K562 (cell line): ENCODE data around the gene SP2. TPM values are rescaled to one million over a fixed set of nuclear protein-coding genes. Genes with fewer than 3 reads are reported as not detected.

Source experiments
- ATAC-seq: fragments of 200-7000 bp; cut with Tn5 transposase; 3 replicates; pipeline ENCODE4 v1.9.1; 2020; ENCODE audit warnings: moderate library complexity
- BruUV-seq: library from RNA; stranded (reverse); fragments of 400-500 nt; replicated peaks from 2 replicates; lab custom pipeline; 2021; lab: Mats Ljungman, UMichigan
- CTCF ChIA-PET: fragments of 300-600 bp; formaldehyde crosslinking; extraction: SDS; loops from one replicate; lab custom pipeline; 2021; ENCODE audit warnings: low intra/inter-chr PET ratio; lab: Yijun Ruan, JAX
- POLR2A ChIA-PET: fragments of 300-600, 350-650 bp; sonication (Branson Sonifier 250); formaldehyde crosslinking; extraction: SDS; loops from one replicate; lab custom pipeline; 2021; ENCODE audit warnings: antibody characterized with exemption, inconsistent platforms; lab: Yijun Ruan, JAX
- DNase-seq, 4 experiments: peaks; one replicate each; pipeline versions ENCODE4 v3.0.0 to v3.0.0-alpha.2; 2011 to 2018; ENCODE audit warnings: low spot score in 3 of 4, mixed read lengths in 3 of 4; ENCODE audit errors: extremely low read depth in 1 of 4
- FAIRE-seq: peaks from 2 replicates; lab custom pipeline; 2011; peaks lifted over from hg19 to GRCh38; lab: Jason Lieb, UNC
- H2AFZ ChIP-seq: 2 replicates; pipeline ENCODE4 v1.6.0; 2011; ENCODE audit warnings: low read depth, low read length, control low read depth, inconsistent platforms
- H3K27ac ChIP-seq: fragments of 200-600 bp; 3 replicates; pipeline ENCODE4 v1.8.0; 2011; ENCODE audit warnings: low read depth, mild to moderate bottlenecking, control low read depth, inconsistent platforms, low read length, moderate library complexity, mixed read lengths; ENCODE audit errors: extremely low read depth
- H3K27me3 ChIP-seq, 2 experiments: fragments of 300-600 bp in 1 of 2; 2 replicates in 1 of 2; 3 replicates in 1 of 2; pipeline versions ENCODE4 v1.6.0 to v1.8.0; 2011; ENCODE audit warnings: inconsistent platforms in 2 of 2, low read length in 2 of 2, mild to moderate bottlenecking in 1 of 2, mixed read lengths in 1 of 2, moderate library complexity in 1 of 2; ENCODE audit not compliant: control insufficient read depth in 2 of 2, insufficient read depth in 2 of 2
- H3K36me3 ChIP-seq: fragments of 300-600 bp; 3 replicates; pipeline ENCODE4 v1.8.0; 2011; ENCODE audit warnings: mild to moderate bottlenecking, low read length, inconsistent platforms; ENCODE audit not compliant: control insufficient read depth, insufficient read depth
- H3K4me1 ChIP-seq, 2 experiments: fragments of 200-600 bp in 1 of 2; replicated peaks in 1 of 2; 2 replicates in 1 of 2; 3 replicates in 1 of 2; pipeline versions ENCODE4 v1.5.1 to v1.8.0; 2011; ENCODE audit warnings: inconsistent platforms in 2 of 2, low read length in 2 of 2, mild to moderate bottlenecking in 1 of 2, mixed read lengths in 1 of 2, moderate library complexity in 1 of 2; ENCODE audit not compliant: control insufficient read depth in 2 of 2, insufficient read depth in 2 of 2
- H3K4me2 ChIP-seq: 2 replicates; pipeline ENCODE4 v1.6.1; 2011; ENCODE audit warnings: low read length, control low read depth, inconsistent platforms, mixed read lengths; ENCODE audit not compliant: insufficient read depth
- H3K4me3 ChIP-seq: fragments of 200-600 bp; sonication (generic), shearing (Covaris generic); 2 replicates; pipeline ENCODE4 v1.5.1; 2016; ENCODE audit warnings: control low read depth, inconsistent platforms
- H3K79me2 ChIP-seq: fragments of 200-600 bp; 3 replicates; pipeline ENCODE4 v1.8.0; 2011; ENCODE audit warnings: low read length, inconsistent platforms; ENCODE audit not compliant: control insufficient read depth, insufficient read depth
- H3K9ac ChIP-seq, 2 experiments: 2 replicates each; pipeline versions ENCODE4 v1.6.0 to v1.6.1; 2011; ENCODE audit warnings: low read depth in 2 of 2, low read length in 2 of 2, control low read depth in 1 of 2, inconsistent platforms in 1 of 2, mild to moderate bottlenecking in 1 of 2, mixed read lengths in 1 of 2; ENCODE audit not compliant: insufficient read depth in 1 of 2
- H3K9me1 ChIP-seq: one replicate; pipeline ENCODE4 v1.6.0; 2011; ENCODE audit warnings: inconsistent platforms, mild to moderate bottlenecking, low read length, moderate library complexity; ENCODE audit not compliant: control insufficient read depth, insufficient read depth
- H3K9me3 ChIP-seq: replicated peaks from 2 replicates; pipeline ENCODE4 v1.5.1; 2011; ENCODE audit warnings: low read depth, low read length, inconsistent platforms; ENCODE audit not compliant: control insufficient read depth, insufficient read depth
- H4K20me1 ChIP-seq: replicated peaks from 2 replicates; pipeline ENCODE4 v1.6.1; 2011; ENCODE audit warnings: low read length, inconsistent platforms, mixed read lengths; ENCODE audit not compliant: control insufficient read depth, insufficient read depth
- ARID1B ChIP-seq: fragments of 450-650 bp; IDR thresholded peaks from 2 replicates; pipeline ENCODE4 v1.6.1; 2016; ENCODE audit warnings: antibody characterized with exemption, mild to moderate bottlenecking, inconsistent platforms
- CBFA2T2 ChIP-seq: fragments of 450-650 bp; conservative IDR thresholded peaks from 2 replicates; pipeline ENCODE4 v1.6.1; 2017; ENCODE audit warnings: mild to moderate bottlenecking
- CBFA2T3 ChIP-seq: fragments of 450-650 bp; IDR thresholded peaks from 2 replicates; pipeline ENCODE4 v1.6.1; 2017
- EGR1 ChIP-seq: fragments of 450-650 bp; conservative IDR thresholded peaks from 2 replicates; pipeline ENCODE4 v1.6.1; 2017; ENCODE audit warnings: mild to moderate bottlenecking
- EP300 ChIP-seq: IDR thresholded peaks from 2 replicates; pipeline ENCODE4 v1.6.1; 2012; ENCODE audit warnings: low read length, improper control_type of control experiment
- GATAD2B ChIP-seq: fragments of 450-650 bp; IDR thresholded peaks from 2 replicates; pipeline ENCODE4 v1.6.1; 2017; ENCODE audit warnings: mild to moderate bottlenecking, borderline replicate concordance
- LARP7 ChIP-seq: fragments of 450-650 bp; IDR thresholded peaks from 2 replicates; pipeline ENCODE4 v1.6.1; 2016
- LEF1 ChIP-seq: fragments of 450-650 bp; IDR thresholded peaks from 2 replicates; pipeline ENCODE4 v1.6.1; 2016; ENCODE audit warnings: mild to moderate bottlenecking
- MEIS2 ChIP-seq: fragments of 450-650 bp; IDR thresholded peaks from 2 replicates; pipeline ENCODE4 v1.6.1; 2014; ENCODE audit warnings: mild to moderate bottlenecking; ENCODE audit not compliant: partially characterized antibody
- MTA2 ChIP-seq: fragments of 450-650 bp; IDR thresholded peaks from 2 replicates; pipeline ENCODE4 v1.6.1; 2016; ENCODE audit warnings: low read depth
- NCOR1 ChIP-seq: fragments of 450-650 bp; IDR thresholded peaks from 2 replicates; pipeline ENCODE4 v1.6.1; 2016; ENCODE audit warnings: mild to moderate bottlenecking, moderate library complexity
- NR2C1 ChIP-seq, 2 experiments: fragments of 450-650 bp; IDR thresholded peaks; 2 replicates each; pipeline ENCODE4 v1.6.1; 2017; ENCODE audit warnings: mild to moderate bottlenecking in 2 of 2, antibody characterized with exemption in 1 of 2, inconsistent platforms in 1 of 2, missing compliant biosample characterization in 1 of 2, missing genetic modification characterization in 1 of 2
- PBX2 ChIP-seq, 2 experiments: IDR thresholded peaks in 1 of 2; conservative IDR thresholded peaks in 1 of 2; 2 replicates each; pipeline ENCODE4 v1.6.1; 2016; ENCODE audit warnings: low read depth in 2 of 2, mild to moderate bottlenecking in 1 of 2, missing compliant biosample characterization in 1 of 2, missing genetic modification characterization in 1 of 2, moderate library complexity in 1 of 2
- PKNOX1 ChIP-seq: fragments of 450-650 bp; IDR thresholded peaks from 2 replicates; pipeline ENCODE4 v1.6.1; 2016
- RCOR1 ChIP-seq, 2 experiments: IDR thresholded peaks; 2 replicates each; pipeline ENCODE4 v1.6.1; 2012; ENCODE audit warnings: low read depth in 2 of 2, low read length in 2 of 2, borderline replicate concordance in 1 of 2, improper control_type of control experiment in 1 of 2
- SMARCA4 ChIP-seq: fragments of 450-650 bp; IDR thresholded peaks from 2 replicates; pipeline ENCODE4 v1.6.1; 2016
- TAL1 ChIP-seq: fragments of 450-650 bp; IDR thresholded peaks from 2 replicates; pipeline ENCODE4 v1.6.1; 2016; ENCODE audit warnings: mild to moderate bottlenecking
- TCF3 ChIP-seq: sonication (generic); formaldehyde crosslinking; IDR thresholded peaks from 2 replicates; pipeline ENCODE4 v1.4.0; 2020; ENCODE audit warnings: mild to moderate bottlenecking, missing genetic modification reagents
- TEAD4 ChIP-seq, 2 experiments: sonication (generic) in 1 of 2; formaldehyde crosslinking in 1 of 2; IDR thresholded peaks; 2 replicates each; pipeline versions ENCODE4 v1.6.1 to v1.8.0; 2012 to 2022; ENCODE audit warnings: borderline replicate concordance in 1 of 2, inconsistent platforms in 1 of 2, low read length in 1 of 2, mild to moderate bottlenecking in 1 of 2, missing genetic modification reagents in 1 of 2
- XRCC4 ChIP-seq: IDR thresholded peaks from one replicate; pipeline ENCODE4 v1.6.1; 2011; ENCODE audit not compliant: insufficient read depth, insufficient read length; ENCODE audit errors: extremely low read depth
- WGBS: fragments of 100-300 bp; shearing (Covaris generic); methylation state at CpG from one replicate; pipeline ENCODE4 v1.1.6; 2016; ENCODE audit warnings: low coverage, mixed read lengths; ENCODE audit not compliant: insufficient coverage; ENCODE audit errors: missing lambda C conversion rate; 5-methylcytosine and 5-hydroxymethylcytosine counted together
- in situ Hi-C: fragments of 300-500 bp; cut with MboI; formaldehyde crosslinking; loops from 4 replicates; pipeline ENCODE4 v1.15.0; 2018; ENCODE audit warnings: inconsistent platforms, mixed read lengths
- intact Hi-C: fragments of 100-400 bp; cut with micrococcal nuclease; formaldehyde crosslinking; loops from 2 replicates; pipeline ENCODE4 v1.14.2; 2022
- polyA plus RNA-seq, 8 experiments: library from polyadenylated mRNA; depleted of rRNA in 4 of 8; stranded (reverse) in 5 of 8; unstranded in 3 of 8; fragments of >200 nt; fragmentation: Nextera tagmentation in 2 of 8; fragmentation: Illumina TruSeq in 1 of 8; extraction: Ambion mirVana in 2 of 8; extraction: Trizol in 1 of 8; gene quantifications; 2 replicates each; pipeline versions ENCODE4 v1.2.1 to v1.2.3, GENCODE V29; 2011 to 2014; ENCODE audit warnings: inconsistent platforms in 1 of 8, missing spikeins in 1 of 8
- total RNA-seq, 7 experiments: library from RNA; depleted of rRNA in 6 of 7; stranded (reverse); fragments of >200 nt in 6 of 7; fragmentation: Illumina TruSeq in 2 of 7; extraction: Trizol in 2 of 7; gene quantifications; 2 replicates each; pipeline versions ENCODE4 v1.2.1 to v1.2.3, GENCODE V29; 2011 to 2021; ENCODE audit warnings: low replicate concordance in 1 of 7

The SP2 gene
- total and polyA plus RNA-seq, 9 of the 15 experiments (the other 6 are each of a cell fraction or from before 2014, with no cell fraction given) = 0.77 to 22.3 (median 2.3) TPM

GRCh38 chr17:47902039-47902744 lies 6.2 kb downstream of the SP2 start:
- FAIRE-seq (no peak), DNase-seq (peak; percentile 44 to 48 (median 47)), ATAC-seq (peak; percentile 47)
- Histone ChIP-seq H3K9me1 (no peaks in the 10 kb centered on the region), H3K27me3 (no peaks in the 10 kb centered on the region), H3K9ac (peak overlapping the region in 1 of 2 experiments; percentile 77; a peak in 1 of 4 replicates), H3K4me3 (no peak overlapping the region), H3K4me1 (peaks cover 18 to 19% of the 10 kb centered on the region in 2 experiments), H3K79me2 (peaks cover 19% of the 10 kb centered on the region), H3K27ac (no peak overlapping the region), H2AFZ (no peak overlapping the region), H3K36me3 (peaks cover 24% of the 10 kb centered on the region; the same call in 2 of the 3 replicates), H3K9me3 (no peaks in the 10 kb centered on the region), H4K20me1 (peaks cover 5% of the 10 kb centered on the region), H3K4me2 (peak overlapping the region; percentile 0; the same call in 1 of the 2 replicates)
- ChIA-PET POLR2A (interaction anchor here (0.6 to 2.2 kb wide), 4 partner anchors 9 to 45 kb away, joined by 3 to 9 read pairs (median 4); no protein-coding TSS in a partner anchor), CTCF (no interaction called here)
- 20% methylated on average over 4 of the region's 4 CpGs for WGBS
- BruUV-seq = no TSS peak
- intact Hi-C loops (no loop called here), in situ Hi-C loops (no loop called here)
- TF ChIP-seq NR2C1 (IDR thresholded peaks at IDR 0.05) (no peak; the same call in 1 of the 2 replicates), NR2C1 (tag; IDR thresholded peaks at IDR 0.05) (peak; percentile 45), LEF1 (0 out of 2 replicates have a peak, but pooled peaks have one; percentile 53), TCF3 (CRISPR knock-in tag) (peak; percentile 56), EGR1 (no peak), TEAD4 (IDR thresholded peaks at IDR 0.05; ENCODE audit: low read length) (peak; percentile 55; the same call in 1 of the 2 replicates), TEAD4 (CRISPR knock-in tag; IDR thresholded peaks at IDR 0.05; ENCODE audit: borderline replicate concordance) (no peak), CBFA2T3 (peak; percentile 85), EP300 (peak; percentile 45; the same call in 1 of the 2 replicates), TAL1 (peak; percentile 61), RCOR1 (IDR thresholded peaks at IDR 0.05; ENCODE audit: borderline replicate concordance in 1 of 2, low read depth in 2 of 2, low read length in 2 of 2) (peak in 1 of 2 experiments; percentile 73; a peak in 2 of 4 replicates), MEIS2 (peak; percentile 97), LARP7 (no peak), PKNOX1 (peak; percentile 68; the same call in 1 of the 2 replicates), CBFA2T2 (peak; percentile 71), ARID1B (peak; percentile 76), SMARCA4 (peak; percentile 51; the same call in 1 of the 2 replicates), MTA2 (0 out of 2 replicates have a peak, but pooled peaks have one; percentile 23), PBX2 (CRISPR knock-in tag; IDR thresholded peaks at IDR 0.05; ENCODE audit: low read depth) (no peak), PBX2 (tag; conservative IDR thresholded peaks at IDR 0.05; ENCODE audit: low read depth) (peak; percentile 95), XRCC4 (no peak), GATAD2B (no peak), NCOR1 (peak; percentile 38; the same call in 1 of the 2 replicates)
